ENCODE data around the gene SP3. TPM values are rescaled to one million over a fixed set of nuclear protein-coding genes. Genes with fewer than 3 reads are reported as not detected.

Gene SP3
- total RNA-seq, 1 experiment from 2014 or later = 80.2 TPM

GRCh38 chr2:173986805-173987204, 21.6 kb upstream of the SP3 start:
- Histone ChIP-seq H3K27me3 (ENCODE audit: control insufficient read depth, insufficient read depth, low read length) (no peaks in the 10 kb centered on the region), H3K36me3 (ENCODE audit: control insufficient read depth, insufficient read depth, low read length) (no peaks in the 10 kb centered on the region), H3K4me3 (ENCODE audit: low read depth in 2 of 2, low read length in 2 of 2) (no peak overlapping the region), H3K9me3 (ENCODE audit: control insufficient read depth, insufficient read depth, low read depth, low read length) (no peaks in the 10 kb centered on the region), H3K4me1 (ENCODE audit: control insufficient read depth, insufficient read depth, low read length) (no peaks in the 10 kb centered on the region), H3K27ac (ENCODE audit: low read length) (no peak overlapping the region)
- ChIA-PET POLR2A (interaction anchor here (0.7 kb wide), 1 partner anchor 699 kb away, joined by 3 read pairs; no protein-coding TSS in a partner anchor), CTCF (no interaction called here)
- ATAC-seq (no peak), DNase-seq (ENCODE audit: low read depth, low spot score) (no peak)
- intact Hi-C loops (cut with micrococcal nuclease; ENCODE audit: unreplicated experiment) (no loop called here), in situ Hi-C loops (cut with HindIII; ENCODE audit: low pct_unique_long_range_greater_than_20kb, low sequenced_read_pairs) (no loop called here)
- BruUV-seq (replicated peaks) = no TSS peak
- TF ChIP-seq SIN3A (IDR thresholded peaks at IDR 0.05; ENCODE audit: borderline replicate concordance, insufficient read depth, low read depth, low read length) (no peak), CTCF (IDR thresholded peaks at IDR 0.05) (no peak), TCF7L2 (IDR thresholded peaks at IDR 0.05; ENCODE audit: low read depth, low read length) (no peak), POLR2AphosphoS5 (IDR thresholded peaks at IDR 0.05; ENCODE audit: low read depth, low read length) (no peak), REST (IDR thresholded peaks at IDR 0.05; ENCODE audit: insufficient read depth in 1 of 2, low read depth in 2 of 2, low read length in 1 of 2) (no peak)

- Histone ChIP-seq H3K27ac (ENCODE audit: low read length) (no peak overlapping the region), H3K27me3 (ENCODE audit: control insufficient read depth, insufficient read depth, low read length) (no peaks in the 10 kb centered on the region), H3K4me3 (ENCODE audit: low read depth in 2 of 2, low read length in 2 of 2) (no peak overlapping the region), H3K9me3 (ENCODE audit: control insufficient read depth, insufficient read depth, low read depth, low read length) (no peaks in the 10 kb centered on the region), H3K36me3 (ENCODE audit: control insufficient read depth, insufficient read depth, low read length) (no peaks in the 10 kb centered on the region), H3K4me1 (ENCODE audit: control insufficient read depth, insufficient read depth, low read length) (no peaks in the 10 kb centered on the region)
- BruUV-seq (replicated peaks) = no TSS peak
- ATAC-seq (no peak), DNase-seq (ENCODE audit: low read depth, low spot score) (no peak)
- TF ChIP-seq SIN3A (IDR thresholded peaks at IDR 0.05; ENCODE audit: borderline replicate concordance, insufficient read depth, low read depth, low read length) (no peak), REST (IDR thresholded peaks at IDR 0.05; ENCODE audit: insufficient read depth in 1 of 2, low read depth in 2 of 2, low read length in 1 of 2) (no peak), CTCF (IDR thresholded peaks at IDR 0.05) (no peak), TCF7L2 (IDR thresholded peaks at IDR 0.05; ENCODE audit: low read depth, low read length) (no peak), POLR2AphosphoS5 (IDR thresholded peaks at IDR 0.05; ENCODE audit: low read depth, low read length) (no peak)
- POLR2A ChIA-PET = no interaction called here
- CTCF ChIA-PET = no interaction called here
- intact Hi-C loops (cut with micrococcal nuclease; ENCODE audit: unreplicated experiment) = no loop called here
- in situ Hi-C loops (cut with HindIII; ENCODE audit: low pct_unique_long_range_greater_than_20kb, low sequenced_read_pairs) = no loop called here
Observed at GRCh38 chr2:173985605-173985992, 20.4 kb upstream of the SP3 start.

All from Panc1 (cell line).